IMR-90 (cell line): ENCODE results near the gene C11orf58.

Experiments used
- BHLHE40 ChIP-seq: fragments of 150-350 bp; IDR thresholded peaks from 2 replicates; pipeline ENCODE4 v1.6.1; 2016; ENCODE audit warnings: mild to moderate bottlenecking, low read depth, low read length
- CEBPB ChIP-seq: IDR thresholded peaks from 2 replicates; pipeline ENCODE4 v1.6.1; 2012; ENCODE audit warnings: low read depth, low read length, improper control_type of control experiment
- CHD1 ChIP-seq: IDR thresholded peaks from 2 replicates; pipeline ENCODE4 v1.6.1; 2012; ENCODE audit warnings: low read depth, low read length, improper control_type of control experiment
- MAFK ChIP-seq: IDR thresholded peaks from 2 replicates; pipeline ENCODE4 v1.6.1; 2012; ENCODE audit warnings: low read depth, low read length, improper control_type of control experiment
- MAZ ChIP-seq: IDR thresholded peaks from 2 replicates; pipeline ENCODE4 v1.6.1; 2012; ENCODE audit warnings: low read depth, mild to moderate bottlenecking, low read length, improper control_type of control experiment, moderate library complexity, borderline replicate concordance
- MXI1 ChIP-seq: IDR thresholded peaks from 2 replicates; pipeline ENCODE4 v1.6.1; 2012; ENCODE audit warnings: low read depth, mild to moderate bottlenecking, low read length, moderate library complexity, borderline replicate concordance
- NFE2L2 ChIP-seq: fragments of 150-350 bp; IDR thresholded peaks from 2 replicates; pipeline ENCODE4 v1.6.1; 2016; ENCODE audit warnings: low read depth, mild to moderate bottlenecking, low read length
- POLR2A ChIP-seq: IDR thresholded peaks from 2 replicates; pipeline ENCODE4 v1.6.1; 2012; ENCODE audit warnings: mild to moderate bottlenecking, low read depth, low read length
- SMC3 ChIP-seq: fragments of 150-350 bp; IDR thresholded peaks from 2 replicates; pipeline ENCODE4 v1.6.1; 2016; ENCODE audit warnings: low read depth, mild to moderate bottlenecking, antibody characterized with exemption, low read length, moderate library complexity
- TF ChIP-seq, protein P1 (sequence below): conservative IDR thresholded peaks from 2 replicates; pipeline ENCODE4 v1.5.1; 2012; ENCODE audit warnings: mild to moderate bottlenecking, low read depth, low read length, improper control_type of control experiment
- TF ChIP-seq, protein P2 (sequence below): fragments of 150-350 bp; IDR thresholded peaks from 2 replicates; pipeline ENCODE4 v1.6.1; 2017; ENCODE audit warnings: mild to moderate bottlenecking, antibody characterized with exemption, low read length, low read depth

DNA sequence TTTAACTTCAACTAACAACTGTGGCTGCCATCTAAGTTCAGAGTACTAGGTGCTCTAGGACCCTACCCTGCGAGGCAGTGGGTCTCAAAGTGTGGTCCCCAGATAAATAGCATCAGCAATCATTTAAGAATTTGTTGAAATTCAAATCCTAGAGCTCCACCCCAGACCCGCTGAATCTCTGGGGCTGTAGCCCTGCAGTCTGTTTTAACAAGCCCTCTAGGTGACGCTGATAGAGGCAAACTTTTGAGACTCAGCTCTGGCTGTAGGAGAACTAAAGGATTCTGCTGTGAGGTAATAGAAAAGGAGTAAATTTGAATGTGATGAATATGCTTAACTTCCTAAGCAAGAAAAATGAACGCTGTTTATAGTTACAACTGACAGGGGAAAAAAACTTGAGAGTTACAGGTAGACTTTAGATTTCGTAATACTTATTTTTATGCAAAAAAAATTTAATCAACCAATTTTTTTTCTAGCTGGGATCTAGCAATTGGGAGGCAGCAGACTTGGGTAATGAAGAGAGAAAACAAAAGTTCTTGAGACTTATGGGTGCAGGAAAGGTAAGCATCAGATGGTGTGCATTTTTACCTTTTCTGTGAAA is 5.8 kb downstream of the C11orf58 start:
- TF ChIP-seq, protein P1, sequence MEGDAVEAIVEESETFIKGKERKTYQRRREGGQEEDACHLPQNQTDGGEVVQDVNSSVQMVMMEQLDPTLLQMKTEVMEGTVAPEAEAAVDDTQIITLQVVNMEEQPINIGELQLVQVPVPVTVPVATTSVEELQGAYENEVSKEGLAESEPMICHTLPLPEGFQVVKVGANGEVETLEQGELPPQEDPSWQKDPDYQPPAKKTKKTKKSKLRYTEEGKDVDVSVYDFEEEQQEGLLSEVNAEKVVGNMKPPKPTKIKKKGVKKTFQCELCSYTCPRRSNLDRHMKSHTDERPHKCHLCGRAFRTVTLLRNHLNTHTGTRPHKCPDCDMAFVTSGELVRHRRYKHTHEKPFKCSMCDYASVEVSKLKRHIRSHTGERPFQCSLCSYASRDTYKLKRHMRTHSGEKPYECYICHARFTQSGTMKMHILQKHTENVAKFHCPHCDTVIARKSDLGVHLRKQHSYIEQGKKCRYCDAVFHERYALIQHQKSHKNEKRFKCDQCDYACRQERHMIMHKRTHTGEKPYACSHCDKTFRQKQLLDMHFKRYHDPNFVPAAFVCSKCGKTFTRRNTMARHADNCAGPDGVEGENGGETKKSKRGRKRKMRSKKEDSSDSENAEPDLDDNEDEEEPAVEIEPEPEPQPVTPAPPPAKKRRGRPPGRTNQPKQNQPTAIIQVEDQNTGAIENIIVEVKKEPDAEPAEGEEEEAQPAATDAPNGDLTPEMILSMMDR, result no peak
- no peak for TF ChIP-seq MXI1
- no peak for TF ChIP-seq BHLHE40
- no peak for TF ChIP-seq POLR2A
- no peak for TF ChIP-seq CHD1
- TF ChIP-seq NFE2L2, result no peak
- no peak for TF ChIP-seq MAFK
- TF ChIP-seq, protein P2, sequence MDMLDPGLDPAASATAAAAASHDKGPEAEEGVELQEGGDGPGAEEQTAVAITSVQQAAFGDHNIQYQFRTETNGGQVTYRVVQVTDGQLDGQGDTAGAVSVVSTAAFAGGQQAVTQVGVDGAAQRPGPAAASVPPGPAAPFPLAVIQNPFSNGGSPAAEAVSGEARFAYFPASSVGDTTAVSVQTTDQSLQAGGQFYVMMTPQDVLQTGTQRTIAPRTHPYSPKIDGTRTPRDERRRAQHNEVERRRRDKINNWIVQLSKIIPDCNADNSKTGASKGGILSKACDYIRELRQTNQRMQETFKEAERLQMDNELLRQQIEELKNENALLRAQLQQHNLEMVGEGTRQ, result no peak
- no peak for TF ChIP-seq SMC3
- TF ChIP-seq MAZ, result no peak
- peak; percentile 60; the same call in 1 of the 2 replicates for TF ChIP-seq CEBPB
